Measurements from ENCODE around the gene IL21R. TPM values are rescaled to one million over a fixed set of nuclear protein-coding genes. Genes with fewer than 3 reads are reported as not detected.

The IL21R gene
- under 0.01 and 0.14 TPM in 2 replicates for total RNA-seq

- peak; percentile 17 for DNase-seq
These were observed at the start of gene IL21R for GRCh38 chr16:27401768-27402568. Gene IL21R (plus strand): TSS chr16:27402174. CDS start chr16:27430072, 27,898 bp downstream.

- peak; percentile 23 for DNase-seq
These were observed 48.1 kb upstream of the IL21R start for GRCh38 chr16:27353853-27354252.

GRCh38 chr16:27355610-27356009 lies 46.4 kb upstream of the IL21R start:
- DNase-seq = peak; percentile 80

GRCh38 chr16:27356794-27357193 lies 45.2 kb upstream of the IL21R start:
- no peak for DNase-seq

GRCh38 chr16:27359051-27359450 lies 42.9 kb upstream of the IL21R start:
- no peak for DNase-seq

GRCh38 chr16:27359615-27360014 lies 42.4 kb upstream of the IL21R start:
- no peak for DNase-seq

GRCh38 chr16:27361987-27362386 lies 40.0 kb upstream of the IL21R start:
- no peak for DNase-seq

- DNase-seq = no peak
These were observed 39.3 kb upstream of the IL21R start for GRCh38 chr16:27362570-27363245.

GRCh38 chr16:27363246-27363632 lies 38.7 kb upstream of the IL21R start:
- no peak for DNase-seq

- peak; percentile 28 for DNase-seq
These were observed 38.2 kb upstream of the IL21R start for GRCh38 chr16:27363797-27364196.

GRCh38 chr16:27364493-27365141 lies 37.4 kb upstream of the IL21R start:
- DNase-seq = no peak

GRCh38 chr16:27365142-27366089 lies 36.6 kb upstream of the IL21R start:
- peak; percentile 50 for DNase-seq

- peak; percentile 34 for DNase-seq
These were observed 35.1 kb upstream of the IL21R start for GRCh38 chr16:27366687-27367460.

- peak; percentile 91 for DNase-seq
These were observed 34.3 kb upstream of the IL21R start for GRCh38 chr16:27367461-27368357.

- DNase-seq = no peak
These were observed 33.6 kb upstream of the IL21R start for GRCh38 chr16:27368358-27368722.

- DNase-seq = no peak
These were observed 32.2 kb upstream of the IL21R start for GRCh38 chr16:27369806-27370205.

- DNase-seq = no peak
These were observed 31.7 kb upstream of the IL21R start for GRCh38 chr16:27370318-27370717.

- DNase-seq = no peak
These were observed 28.7 kb upstream of the IL21R start for GRCh38 chr16:27373312-27373711.

GRCh38 chr16:27374221-27374803 lies 27.7 kb upstream of the IL21R start:
- no peak for DNase-seq

GRCh38 chr16:27374804-27375425 lies 27.1 kb upstream of the IL21R start:
- peak; percentile 84 for DNase-seq

Measured in dermis blood vessel endothelial cell (primary cell).